Astrocyte (in vitro differentiated cells and primary cell): ENCODE results near the gene GNB1L.

ENCODE experiments used
- EZH2 ChIP-seq: IDR thresholded peaks from 2 replicates; pipeline ENCODE4 v1.6.1; 2012; ENCODE audit warnings: mild to moderate bottlenecking, low read length, inconsistent platforms; ENCODE audit not compliant: insufficient read depth
- TF ChIP-seq, protein P1 (sequence below): IDR thresholded peaks from 2 replicates; pipeline ENCODE4 v1.5.1; 2011; ENCODE audit warnings: low read depth, mild to moderate bottlenecking, inconsistent platforms, low read length, moderate library complexity; ENCODE audit not compliant: insufficient read depth

DNA sequence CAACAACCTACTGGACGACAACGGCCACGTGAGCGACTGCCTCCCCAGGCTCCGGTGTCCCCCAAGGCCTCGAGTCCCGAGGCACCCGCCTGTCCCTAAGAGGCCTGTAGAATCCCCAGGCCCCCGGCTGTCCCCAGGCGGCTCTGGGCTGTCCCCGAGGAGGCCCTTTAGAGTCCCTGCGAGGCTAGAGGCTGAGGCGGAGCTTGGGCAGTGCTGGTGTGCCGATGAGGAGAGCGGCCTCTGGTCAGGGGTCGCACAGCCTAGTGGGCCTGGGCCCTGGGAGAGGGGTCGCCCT lies 90.4 kb downstream of the GNB1L start:
- TF ChIP-seq, protein P1, sequence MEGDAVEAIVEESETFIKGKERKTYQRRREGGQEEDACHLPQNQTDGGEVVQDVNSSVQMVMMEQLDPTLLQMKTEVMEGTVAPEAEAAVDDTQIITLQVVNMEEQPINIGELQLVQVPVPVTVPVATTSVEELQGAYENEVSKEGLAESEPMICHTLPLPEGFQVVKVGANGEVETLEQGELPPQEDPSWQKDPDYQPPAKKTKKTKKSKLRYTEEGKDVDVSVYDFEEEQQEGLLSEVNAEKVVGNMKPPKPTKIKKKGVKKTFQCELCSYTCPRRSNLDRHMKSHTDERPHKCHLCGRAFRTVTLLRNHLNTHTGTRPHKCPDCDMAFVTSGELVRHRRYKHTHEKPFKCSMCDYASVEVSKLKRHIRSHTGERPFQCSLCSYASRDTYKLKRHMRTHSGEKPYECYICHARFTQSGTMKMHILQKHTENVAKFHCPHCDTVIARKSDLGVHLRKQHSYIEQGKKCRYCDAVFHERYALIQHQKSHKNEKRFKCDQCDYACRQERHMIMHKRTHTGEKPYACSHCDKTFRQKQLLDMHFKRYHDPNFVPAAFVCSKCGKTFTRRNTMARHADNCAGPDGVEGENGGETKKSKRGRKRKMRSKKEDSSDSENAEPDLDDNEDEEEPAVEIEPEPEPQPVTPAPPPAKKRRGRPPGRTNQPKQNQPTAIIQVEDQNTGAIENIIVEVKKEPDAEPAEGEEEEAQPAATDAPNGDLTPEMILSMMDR: no peak
- no peak for TF ChIP-seq EZH2
